HepG2 (cell line): ENCODE measurements around the gene PPP1R9B. TPM values are rescaled to one million over a fixed set of nuclear protein-coding genes. Genes with fewer than 3 reads are reported as not detected.
A peak's percentile ranks its signal among the peaks of the same experiment; 100 is the strongest.

Experiments used
- ATAC-seq: fragments of 200-7000 bp; cut with Tn5 transposase; 3 replicates; pipeline ENCODE4 v1.9.1; 2020; ENCODE audit warnings: mild to moderate bottlenecking, moderate library complexity
- BruUV-seq: library from RNA; stranded (reverse); fragments of 400-500 nt; replicated peaks from 2 replicates; lab custom pipeline; 2021; lab: Mats Ljungman, UMichigan
- CTCF ChIA-PET: fragments of 300-600 bp; formaldehyde crosslinking; extraction: SDS; loops from one replicate; lab custom pipeline; 2021; ENCODE audit warnings: low total read pairs, inconsistent platforms, low intra/inter-chr PET ratio; lab: Yijun Ruan, JAX
- POLR2A ChIA-PET: fragments of 350-600 bp; sonication (Branson Sonifier 250); formaldehyde crosslinking; loops from one replicate; lab custom pipeline; 2020; ENCODE audit warnings: antibody characterized with exemption, inconsistent platforms; lab: Yijun Ruan, JAX
- DNase-seq: peaks from one replicate; pipeline ENCODE4 v3.0.0-alpha.2; 2015; ENCODE audit warnings: low spot score
- FAIRE-seq: peaks from 3 replicates; lab custom pipeline; 2011; peaks lifted over from hg19 to GRCh38; lab: Jason Lieb, UNC
- H2AFZ ChIP-seq: one replicate; pipeline ENCODE4 v1.6.1; 2011; ENCODE audit warnings: low read length, inconsistent platforms
- H3K27ac ChIP-seq: fragments of 300-600 bp; 3 replicates; pipeline ENCODE4 v1.8.0; 2011; ENCODE audit warnings: mixed run types, mild to moderate bottlenecking, mixed read lengths, low read length, inconsistent platforms; ENCODE audit not compliant: insufficient read depth; ENCODE audit errors: extremely low read length
- H3K27me3 ChIP-seq, 2 experiments: fragments of 200-600 bp in 1 of 2; 2 replicates in 1 of 2; 3 replicates in 1 of 2; pipeline versions ENCODE4 v1.6.0 to v1.8.0; 2011; ENCODE audit warnings: low read length in 2 of 2, mild to moderate bottlenecking in 2 of 2, moderate library complexity in 2 of 2, inconsistent platforms in 1 of 2; ENCODE audit not compliant: insufficient read depth in 2 of 2, control insufficient read depth in 1 of 2
- H3K36me3 ChIP-seq, 2 experiments: fragments of 200-600 bp in 1 of 2; replicated peaks in 1 of 2; 2 replicates in 1 of 2; 3 replicates in 1 of 2; pipeline versions ENCODE4 v1.5.1 to v1.8.0; 2011; ENCODE audit warnings: low read length in 2 of 2, inconsistent platforms in 1 of 2; ENCODE audit not compliant: insufficient read depth in 2 of 2, control insufficient read depth in 1 of 2
- H3K4me1 ChIP-seq: 2 replicates; pipeline ENCODE4 v1.5.1; 2012; ENCODE audit warnings: low read length, inconsistent platforms; ENCODE audit not compliant: insufficient read depth
- H3K4me2 ChIP-seq: 2 replicates; pipeline ENCODE4 v1.6.0; 2011; ENCODE audit warnings: low read depth, low read length, inconsistent platforms
- H3K4me3 ChIP-seq, 3 experiments: fragments of 200-600 bp in 1 of 3; sonication (generic), shearing (Covaris generic) in 1 of 3; replicated peaks in 1 of 3; 2 replicates each; pipeline ENCODE4 v1.5.1; 2011 to 2016; ENCODE audit warnings: low read length in 3 of 3, inconsistent platforms in 2 of 3, low read depth in 2 of 3, mild to moderate bottlenecking in 2 of 3, control low read depth in 1 of 3, mixed read lengths in 1 of 3; ENCODE audit not compliant: insufficient read depth in 1 of 3
- H3K79me2 ChIP-seq: one replicate; pipeline ENCODE4 v1.6.1; 2011; ENCODE audit warnings: low read length, inconsistent platforms; ENCODE audit not compliant: insufficient read depth
- H3K9ac ChIP-seq: 2 replicates; pipeline ENCODE4 v1.6.0; 2011; ENCODE audit warnings: mild to moderate bottlenecking, low read depth, low read length, inconsistent platforms; ENCODE audit not compliant: insufficient read depth
- H3K9me3 ChIP-seq: 2 replicates; pipeline ENCODE4 v1.5.1; 2012; ENCODE audit warnings: mild to moderate bottlenecking, low read length
- H4K20me1 ChIP-seq: 2 replicates; pipeline ENCODE4 v1.6.0; 2011; ENCODE audit warnings: inconsistent platforms, mild to moderate bottlenecking, low read length, moderate library complexity; ENCODE audit not compliant: insufficient read depth
- GMEB2 ChIP-seq: IDR thresholded peaks from 2 replicates; pipeline ENCODE4 v1.6.1; 2016; ENCODE audit warnings: missing biosample characterization, missing genetic modification reagents, low read depth
- IKZF5 ChIP-seq: IDR thresholded peaks from 2 replicates; pipeline ENCODE4 v1.6.1; 2018; ENCODE audit warnings: missing genetic modification reagents, mild to moderate bottlenecking, missing compliant biosample characterization
- LBX2 ChIP-seq: sonication (generic); formaldehyde crosslinking; IDR thresholded peaks from 2 replicates; pipeline ENCODE4 v1.5.0; 2020; ENCODE audit warnings: missing genetic modification reagents, mild to moderate bottlenecking, borderline replicate concordance
- MNT ChIP-seq: fragments of 450-650 bp; IDR thresholded peaks from 2 replicates; pipeline ENCODE4 v1.6.1; 2016
- ZEB1 ChIP-seq: IDR thresholded peaks from 2 replicates; pipeline ENCODE4 v1.6.1; 2012; ENCODE audit warnings: mild to moderate bottlenecking, low read depth, inconsistent platforms; ENCODE audit not compliant: insufficient replicate concordance
- ZNF367 ChIP-seq: sonication (generic); formaldehyde crosslinking; IDR thresholded peaks from 2 replicates; pipeline ENCODE4 v1.4.0; 2020; ENCODE audit warnings: missing genetic modification reagents, borderline replicate concordance
- ZNF512B ChIP-seq: sonication (generic); formaldehyde crosslinking; IDR thresholded peaks from 2 replicates; pipeline ENCODE4 v1.5.1; 2020; ENCODE audit warnings: missing genetic modification reagents, mild to moderate bottlenecking, borderline replicate concordance
- ZNF513 ChIP-seq: sonication (generic); formaldehyde crosslinking; conservative IDR thresholded peaks from 2 replicates; pipeline ENCODE4 v1.5.0; 2020; ENCODE audit warnings: missing genetic modification reagents
- ZNF567 ChIP-seq: sonication (generic); formaldehyde crosslinking; IDR thresholded peaks from 2 replicates; pipeline ENCODE4 v1.8.1; 2023; ENCODE audit warnings: mild to moderate bottlenecking, missing genetic modification reagents, borderline replicate concordance
- ZNF724P ChIP-seq: sonication (generic); formaldehyde crosslinking; IDR thresholded peaks from 2 replicates; pipeline ENCODE4 v1.8.0; 2022; ENCODE audit warnings: missing genetic modification reagents, borderline replicate concordance
- WGBS: methylation state at CpG from one replicate; pipeline ENCODE4 v1.1.6; 2017; ENCODE audit warnings: low lambda C conversion rate; 5-methylcytosine and 5-hydroxymethylcytosine counted together
- in situ Hi-C: cut with HindIII; loops from 2 replicates; pipeline ENCODE4 v1.10.0; 2017; ENCODE audit warnings: low pct_unique_long_range_greater_than_20kb; ENCODE audit not compliant: extremely low pct_ligation_motif_present
- intact Hi-C: fragments of 100-400 bp; cut with micrococcal nuclease; formaldehyde crosslinking; loops from one replicate; pipeline ENCODE4 v1.10.0; 2022; ENCODE audit not compliant: unreplicated experiment
- polyA plus RNA-seq, 8 experiments: library from polyadenylated mRNA; depleted of rRNA in 3 of 8; stranded (reverse) in 7 of 8; unstranded in 1 of 8; fragments of >200 nt; fragmentation: Illumina TruSeq in 4 of 8; extraction: Trizol in 4 of 8; gene quantifications; 2 replicates each; pipeline versions ENCODE4 v1.2.1 to v1.2.3, GENCODE V29; 2011 to 2016; ENCODE audit warnings: low read depth in 4 of 8, missing spikeins in 1 of 8, mixed read lengths in 1 of 8; ENCODE audit not compliant: insufficient read depth in 1 of 8
- total RNA-seq, 5 experiments: library from RNA; depleted of rRNA; stranded (reverse); fragments of >200 nt; fragmentation: Illumina TruSeq; extraction: Trizol; gene quantifications; 2 replicates each; pipeline ENCODE4 v1.2.3, GENCODE V29; 2016; ENCODE audit warnings: low read depth in 1 of 5
- TF ChIP-seq, protein P1 (sequence below): sonication (generic); formaldehyde crosslinking; IDR thresholded peaks from 2 replicates; pipeline ENCODE4 v1.5.0; 2020; ENCODE audit warnings: missing genetic modification reagents

The PPP1R9B gene
- total and polyA plus RNA-seq, 2 of the 13 experiments (the other 11 are each of a cell fraction or from before 2014, with no cell fraction given): 9.4 to 15.8 TPM

DNA sequence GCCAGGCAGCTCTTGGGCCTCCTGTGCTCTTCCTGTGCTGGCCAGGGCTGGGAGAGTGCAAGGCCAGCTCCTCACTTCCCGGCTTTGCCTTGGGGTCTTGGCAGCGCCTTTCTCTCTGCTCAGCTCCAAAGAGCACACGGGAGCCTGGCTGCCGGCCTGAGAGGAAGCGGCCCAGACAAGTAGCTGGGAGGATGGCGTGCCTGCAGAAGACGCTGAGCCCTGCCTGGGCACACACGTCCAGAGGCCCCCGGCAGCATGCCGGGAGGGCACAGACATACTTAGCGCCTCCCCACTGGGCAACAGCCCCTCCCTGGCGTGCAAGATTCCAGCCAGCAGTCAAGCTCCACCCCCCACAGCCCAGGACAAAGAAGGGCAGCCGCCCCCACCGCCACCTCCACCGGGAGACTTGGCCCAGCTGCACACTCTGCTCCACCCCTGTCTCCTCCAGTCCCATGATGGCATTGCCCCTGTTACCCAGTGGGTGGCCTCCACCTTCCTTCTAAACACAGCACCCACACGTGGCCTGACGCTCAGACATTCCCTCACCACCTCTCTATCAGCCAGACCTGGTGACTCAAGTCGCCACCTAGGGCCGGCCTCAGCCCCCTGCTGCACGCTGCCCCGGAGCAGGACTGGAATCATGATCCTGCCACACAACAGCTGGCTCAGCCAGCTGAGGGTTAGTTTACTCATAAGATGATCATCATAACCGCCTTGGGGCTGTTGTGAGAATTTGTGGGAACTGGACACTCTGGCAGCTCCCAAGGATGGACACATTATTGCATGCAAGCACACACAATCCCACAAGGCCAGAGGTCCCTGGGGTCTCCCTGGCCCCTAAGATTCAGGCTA, 27.7 kb upstream of the PPP1R9B start:
- intact Hi-C loops (no loop called here), in situ Hi-C loops (no loop called here)
- WGBS: 0% methylated on average over 11 of the region's 22 CpGs
- Histone ChIP-seq H3K27me3 (peaks cover under 1 to 16% of the 10 kb centered on the region in 2 experiments; a peak in 4 of 5 replicates), H3K4me1 (peaks cover 73% of the 10 kb centered on the region), H2AFZ (peak overlapping the region; percentile 80), H3K4me2 (peak overlapping the region; percentile 84), H3K4me3 (peak overlapping the region; percentile 35 to 74 (median 47); a peak in 5 of 6 replicates), H3K27ac (no peak overlapping the region), H3K36me3 (no peaks in the 10 kb centered on the region), H4K20me1 (no peaks in the 10 kb centered on the region), H3K9ac (peak overlapping the region; percentile 22; the same call in 1 of the 2 replicates), H3K79me2 (no peaks in the 10 kb centered on the region), H3K9me3 (no peaks in the 10 kb centered on the region)
- DNase-seq (peak; percentile 89), FAIRE-seq (peak; percentile 75), ATAC-seq (peak; percentile 93)
- BruUV-seq: no TSS peak
- POLR2A ChIA-PET: interaction anchor here (0.7 to 1.5 kb wide), 7 partner anchors 22 to 168 kb away, joined by 3 to 7 read pairs (median 4); partner anchors contain the start of gene XYLT2
- CTCF ChIA-PET: interaction anchor here (1.6 to 3.4 kb wide), 3 partner anchors 9 to 22 kb away, joined by 8 to 11 read pairs (median 10); no protein-coding TSS in a partner anchor
- TF ChIP-seq ZNF567 (CRISPR knock-in tag) (no peak), ZEB1 (no peak), GMEB2 (CRISPR knock-in tag) (no peak), LBX2 (CRISPR knock-in tag) (no peak; the same call in 1 of the 2 replicates), ZNF367 (CRISPR knock-in tag) (no peak), ZNF724P (CRISPR knock-in tag) (no peak), IKZF5 (peak; percentile 57; the same call in 1 of the 2 replicates), ZNF512B (no peak), ZNF513 (CRISPR knock-in tag) (no peak), MNT (peak; percentile 65)
- TF ChIP-seq, protein P1, sequence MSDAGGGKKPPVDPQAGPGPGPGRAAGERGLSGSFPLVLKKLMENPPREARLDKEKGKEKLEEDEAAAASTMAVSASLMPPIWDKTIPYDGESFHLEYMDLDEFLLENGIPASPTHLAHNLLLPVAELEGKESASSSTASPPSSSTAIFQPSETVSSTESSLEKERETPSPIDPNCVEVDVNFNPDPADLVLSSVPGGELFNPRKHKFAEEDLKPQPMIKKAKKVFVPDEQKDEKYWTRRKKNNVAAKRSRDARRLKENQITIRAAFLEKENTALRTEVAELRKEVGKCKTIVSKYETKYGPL (CRISPR knock-in tag): no peak
